Gastroesophageal sphincter (tissue), 3 donors: ENCODE results near the gene LPIN1.

Experiments used
- CTCF ChIP-seq, 4 experiments: fragments of 200-600 bp in 2 of 4; fragments of 450-650 bp in 2 of 4; sonication (generic) in 1 of 4; IDR thresholded peaks; one replicate each; pipeline ENCODE4 v1.5.1; 2017 to 2019; ENCODE audit warnings: antibody characterized with exemption in 4 of 4, mild to moderate bottlenecking in 2 of 4, moderate library complexity in 2 of 4
- EP300 ChIP-seq: sonication (generic); formaldehyde crosslinking; IDR thresholded peaks from one replicate; pipeline ENCODE4 v1.6.1; 2017; ENCODE audit warnings: antibody characterized with exemption, mild to moderate bottlenecking
- POLR2A ChIP-seq, 2 donors: fragments of 450-650 bp; IDR thresholded peaks; one replicate each; pipeline ENCODE4 v1.6.1; 2017; ENCODE audit warnings: antibody characterized with exemption in 2 of 2, mild to moderate bottlenecking in 2 of 2, moderate library complexity in 1 of 2
- POLR2AphosphoS5 ChIP-seq: sonication (generic); formaldehyde crosslinking; IDR thresholded peaks from one replicate; pipeline ENCODE4 v1.6.1; 2017; ENCODE audit warnings: antibody characterized with exemption

DNA sequence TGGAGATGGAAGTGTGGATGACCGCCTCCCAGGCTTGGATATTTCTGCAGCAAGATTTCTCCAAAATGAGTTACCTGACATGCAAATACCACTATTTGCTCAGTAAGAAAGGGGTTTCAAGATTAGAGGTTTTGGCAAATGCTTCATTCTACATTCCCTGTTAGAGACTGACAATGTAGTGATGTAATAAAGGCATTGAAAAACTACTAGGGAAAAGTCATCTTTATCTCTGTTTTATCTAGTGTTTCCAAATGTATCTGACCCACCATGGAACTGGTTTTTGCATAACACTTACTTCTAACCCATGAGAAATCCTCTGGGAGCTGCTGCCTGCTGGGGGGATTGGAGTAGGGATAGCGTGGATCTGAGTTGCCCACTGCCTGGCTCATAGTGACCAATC, 43.5 kb upstream of the LPIN1 start:
- TF ChIP-seq CTCF (IDR thresholded peaks at IDR 0.05) (no peak), POLR2AphosphoS5 (no peak), POLR2A (IDR thresholded peaks at IDR 0.05) (no peak), EP300 (no peak)
